Activated T-helper 9 cell treated with anti-CD3 and anti-CD28 coated beads, Interleukin-2, amount 50 U/mL, for 16 hours (primary cell): ENCODE data around the gene C19orf53.

Source experiments
- DNase-seq: peaks from one replicate; pipeline ENCODE4 v3.0.0-alpha.2; 2020; ENCODE audit warnings: low read depth

The C19orf53 gene

DNA sequence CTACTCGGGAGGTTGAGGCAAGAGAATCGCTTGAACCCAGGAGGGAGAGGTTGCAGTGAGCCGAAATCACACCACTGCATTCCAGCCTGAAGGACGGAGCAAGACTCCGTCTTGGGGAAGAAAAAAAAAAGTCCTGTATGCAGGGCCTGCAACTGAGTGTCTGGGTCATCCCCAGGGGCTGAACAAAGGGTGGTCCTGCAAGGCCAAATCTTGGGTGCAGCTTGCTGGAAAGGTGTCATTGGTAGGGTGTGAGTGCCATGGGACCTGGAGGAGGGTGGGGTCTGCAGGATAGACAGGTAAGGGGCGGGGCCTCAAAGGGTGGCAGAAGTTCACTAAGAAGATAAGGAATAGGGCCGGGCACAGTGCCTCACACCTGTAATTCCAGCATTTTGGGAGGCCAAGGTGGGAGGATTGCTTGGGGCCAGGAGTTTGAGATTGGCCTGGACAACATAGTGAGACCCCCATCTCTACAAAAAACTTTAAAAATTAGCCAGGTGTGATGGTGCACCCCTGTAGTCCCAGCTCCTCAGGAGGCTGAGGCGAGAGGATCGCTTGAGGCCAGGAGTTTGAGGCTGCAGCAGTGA lies 52.5 kb downstream of the C19orf53 start:
- DNase-seq = no peak

- DNase-seq = no peak
Observed at GRCh38 chr19:13827656-13828055, 53.4 kb downstream of the C19orf53 start.
